Mucosa of descending colon (tissue), 3 donors: ENCODE measurements around the gene HIVEP2. TPM values are rescaled to one million over a fixed set of nuclear protein-coding genes. Genes with fewer than 3 reads are reported as not detected.

Experiments
- ATAC-seq: fragments of 200-7000 bp; cut with Tn5 transposase; one replicate; pipeline ENCODE4 v1.9.1; 2020; ENCODE audit warnings: mild to moderate bottlenecking, moderate library complexity
- DNase-seq, 3 donors: peaks; one replicate each; pipeline ENCODE4 v3.0.0-alpha.2; 2020
- H3K36me3 ChIP-seq: fragments of 200-600 bp; one replicate; pipeline ENCODE4 v1.8.0; 2021; ENCODE audit warnings: low read depth, mild to moderate bottlenecking
- H3K4me1 ChIP-seq: fragments of 200-600 bp; one replicate; pipeline ENCODE4 v1.8.0; 2021; ENCODE audit warnings: low read depth, mild to moderate bottlenecking
- H3K4me3 ChIP-seq: fragments of 200-600 bp; one replicate; pipeline ENCODE4 v1.8.0; 2021; ENCODE audit warnings: mild to moderate bottlenecking
- H3K9me3 ChIP-seq: fragments of 200-600 bp; one replicate; pipeline ENCODE4 v1.8.0; 2021; ENCODE audit warnings: mild to moderate bottlenecking
- CTCF ChIP-seq: fragments of 200-600 bp; IDR thresholded peaks from one replicate; pipeline ENCODE4 v1.8.0; 2022; ENCODE audit warnings: antibody characterized with exemption, mild to moderate bottlenecking
- intact Hi-C, 2 donors: fragments of 100-400 bp; cut with DNase I in 1 of 2; cut with micrococcal nuclease in 1 of 2; formaldehyde crosslinking; loops; one replicate each; pipeline versions ENCODE4 v1.11.0 to v1.11.1; 2022; cut with DNase I, micrococcal nuclease
- total RNA-seq, 3 donors: library from RNA; stranded (reverse); fragmentation: NEBNext Ultra II Directional in 2 of 3; extraction: Animal tissue kit (Norgen Biotek cat#: 25700) in 2 of 3; gene quantifications; one replicate each; pipeline versions ENCODE4 v1.2.1 to v1.2.4, GENCODE V29; 2021 to 2023
- donor health status: DM: no; HTN: no; CAD: no; lungs with moderate emphysema.
- donor health status: DM: no; HTN: no; CAD: no.
- donor health status: DM: no; HTN: yes; CAD: no.

The HIVEP2 gene
- total RNA-seq, 3 donors from 2014 or later, result 7.8 to 17.7 (median 11.3) TPM

DNA sequence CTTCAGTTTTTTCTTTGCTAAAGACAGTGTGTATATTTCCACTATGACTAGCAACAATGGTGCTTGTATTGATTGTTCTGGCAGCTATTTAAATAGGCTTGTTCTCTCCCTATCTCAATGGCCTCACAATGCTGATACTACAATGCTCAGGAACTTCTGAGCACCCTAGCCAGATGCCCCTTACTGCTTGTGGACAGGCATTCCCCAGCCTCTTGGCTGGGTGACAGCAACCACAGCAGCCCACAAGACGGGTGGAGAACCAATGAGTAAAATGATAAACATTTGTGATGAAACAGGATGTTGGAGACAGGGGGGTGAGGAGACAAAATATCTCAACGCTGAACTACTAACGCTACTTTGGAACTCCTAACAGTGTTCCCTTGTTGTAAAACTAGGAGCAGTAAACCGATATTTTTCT lies 42.3 kb downstream of the HIVEP2 start:
- no peaks in the 10 kb centered on the region for H3K9me3 ChIP-seq
- TF ChIP-seq CTCF, result no peak
- no peak overlapping the region for H3K4me3 ChIP-seq
- no peaks in the 10 kb centered on the region for H3K4me1 ChIP-seq
- peak; percentile 86 for ATAC-seq
- intact Hi-C loops, result no loop called here
- no peaks in the 10 kb centered on the region for H3K36me3 ChIP-seq
- DNase-seq, result peak; percentile 62 to 83 (median 65)

DNA sequence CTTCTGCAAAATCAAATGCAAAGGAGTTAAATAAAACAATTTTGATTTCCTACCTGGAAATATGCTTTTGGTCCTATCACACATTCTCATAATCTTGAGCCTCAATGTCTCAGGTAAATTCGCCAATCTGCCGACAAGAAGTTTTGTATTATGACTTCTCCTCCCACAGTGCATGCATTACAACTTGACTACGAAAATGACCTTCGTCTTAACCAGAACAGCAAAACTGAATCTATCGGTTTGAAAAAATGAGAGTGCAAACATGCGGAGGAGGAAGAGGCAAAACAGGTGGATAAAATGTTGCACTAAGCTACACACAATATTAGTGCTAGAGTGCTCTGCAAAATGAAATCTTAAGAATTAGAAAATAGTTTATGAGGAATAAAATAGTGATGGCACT lies 43.4 kb downstream of the HIVEP2 start:
- Histone ChIP-seq H3K4me3 (no peak overlapping the region), H3K36me3 (no peaks in the 10 kb centered on the region), H3K9me3 (no peaks in the 10 kb centered on the region), H3K4me1 (no peaks in the 10 kb centered on the region)
- DNase-seq (no peak), ATAC-seq (no peak)
- intact Hi-C loops, result no loop called here
- TF ChIP-seq CTCF, result no peak

- no peak overlapping the region for H3K4me3 ChIP-seq
- intact Hi-C loops, result no loop called here
These were observed 44.6 kb downstream of the HIVEP2 start for GRCh38 chr6:142900227-142900971.

GRCh38 chr6:142898927-142899895 lies 45.8 kb downstream of the HIVEP2 start:
- Histone ChIP-seq H3K36me3 (no peaks in the 10 kb centered on the region), H3K9me3 (no peaks in the 10 kb centered on the region), H3K4me1 (no peaks in the 10 kb centered on the region), H3K4me3 (no peak overlapping the region)
- ATAC-seq, result no peak
- DNase-seq, result no peak
- TF ChIP-seq CTCF, result no peak
- intact Hi-C loops, result no loop called here

More at GRCh38 chr6:142900227-142900971, 44.6 kb downstream of the HIVEP2 start:
- Histone ChIP-seq H3K4me1 (no peaks in the 10 kb centered on the region), H3K9me3 (no peaks in the 10 kb centered on the region), H3K36me3 (no peaks in the 10 kb centered on the region)
- no peak for TF ChIP-seq CTCF
- ATAC-seq (no peak), DNase-seq (no peak)

- intact Hi-C loops, result no loop called here
- no peak for TF ChIP-seq CTCF
- H3K9me3 ChIP-seq, result no peaks in the 10 kb centered on the region
- ATAC-seq (no peak), DNase-seq (no peak)
- no peaks in the 10 kb centered on the region for H3K4me1 ChIP-seq
- no peak overlapping the region for H3K4me3 ChIP-seq
- no peaks in the 10 kb centered on the region for H3K36me3 ChIP-seq
These were observed 47.3 kb downstream of the HIVEP2 start for GRCh38 chr6:142897659-142898058.
